Measurements from ENCODE around the gene DESI1.
"Not testable (repeated sequence)": the region's sequence is repeated elsewhere in the genome, so short reads cannot be mapped to it uniquely, and the experiment has no call there.

DESI1 gene

GRCh38 chr22:41567512-41567768 lies 53.4 kb downstream of the DESI1 start:
- Histone ChIP-seq H3K9ac (ENCODE audit: low read depth, low read length) (no peak overlapping the region), H3K4me3 (ENCODE audit: low read depth, low read length) (no peak overlapping the region), H3K4me1 (ENCODE audit: control insufficient read depth, insufficient read depth, low read length) (peaks cover 8% of the 10 kb centered on the region), H3K9me3 (ENCODE audit: control insufficient read depth, insufficient read depth, low read length) (no peaks in the 10 kb centered on the region), H3K27me3 (ENCODE audit: control insufficient read depth, insufficient read depth, low read length) (no peaks in the 10 kb centered on the region), H3K36me3 (ENCODE audit: control insufficient read depth, insufficient read depth, low read length) (no peaks in the 10 kb centered on the region)

- H3K4me3 ChIP-seq (ENCODE audit: low read depth, low read length) = no peak overlapping the region
- H3K36me3 ChIP-seq (ENCODE audit: control insufficient read depth, insufficient read depth, low read length) = no peaks in the 10 kb centered on the region
- no peak overlapping the region for H3K9ac ChIP-seq (ENCODE audit: low read depth, low read length)
- peaks cover 10% of the 10 kb centered on the region for H3K4me1 ChIP-seq (ENCODE audit: control insufficient read depth, insufficient read depth, low read length)
- no peaks in the 10 kb centered on the region for H3K9me3 ChIP-seq (ENCODE audit: control insufficient read depth, insufficient read depth, low read length)
- no peaks in the 10 kb centered on the region for H3K27me3 ChIP-seq (ENCODE audit: control insufficient read depth, insufficient read depth, low read length)
These were observed 55.3 kb downstream of the DESI1 start for GRCh38 chr22:41565403-41566054.

GRCh38 chr22:41564563-41564962 lies 56.3 kb downstream of the DESI1 start:
- H3K27me3 ChIP-seq (ENCODE audit: control insufficient read depth, insufficient read depth, low read length) = no peaks in the 10 kb centered on the region
- no peak overlapping the region for H3K4me3 ChIP-seq (ENCODE audit: low read depth, low read length)
- no peaks in the 10 kb centered on the region for H3K36me3 ChIP-seq (ENCODE audit: control insufficient read depth, insufficient read depth, low read length)
- H3K9me3 ChIP-seq (ENCODE audit: control insufficient read depth, insufficient read depth, low read length) = no peaks in the 10 kb centered on the region
- H3K4me1 ChIP-seq (ENCODE audit: control insufficient read depth, insufficient read depth, low read length) = peaks cover 10% of the 10 kb centered on the region
- no peak overlapping the region for H3K9ac ChIP-seq (ENCODE audit: low read depth, low read length)

GRCh38 chr22:41563051-41563711 lies 57.7 kb downstream of the DESI1 start:
- peaks cover 10% of the 10 kb centered on the region for H3K4me1 ChIP-seq (ENCODE audit: control insufficient read depth, insufficient read depth, low read length)
- no peaks in the 10 kb centered on the region for H3K27me3 ChIP-seq (ENCODE audit: control insufficient read depth, insufficient read depth, low read length)
- H3K4me3 ChIP-seq (ENCODE audit: low read depth, low read length) = no peak overlapping the region
- H3K36me3 ChIP-seq (ENCODE audit: control insufficient read depth, insufficient read depth, low read length) = no peaks in the 10 kb centered on the region
- H3K9me3 ChIP-seq (ENCODE audit: control insufficient read depth, insufficient read depth, low read length) = no peaks in the 10 kb centered on the region
- H3K9ac ChIP-seq (ENCODE audit: low read depth, low read length) = no peak overlapping the region

- no peaks in the 10 kb centered on the region for H3K36me3 ChIP-seq (ENCODE audit: control insufficient read depth, insufficient read depth, low read length)
- H3K9ac ChIP-seq (ENCODE audit: low read depth, low read length) = no peak overlapping the region
- no peaks in the 10 kb centered on the region for H3K9me3 ChIP-seq (ENCODE audit: control insufficient read depth, insufficient read depth, low read length)
- no peaks in the 10 kb centered on the region for H3K27me3 ChIP-seq (ENCODE audit: control insufficient read depth, insufficient read depth, low read length)
- peaks cover 10% of the 10 kb centered on the region for H3K4me1 ChIP-seq (ENCODE audit: control insufficient read depth, insufficient read depth, low read length)
- no peak overlapping the region for H3K4me3 ChIP-seq (ENCODE audit: low read depth, low read length)
These were observed 58.4 kb downstream of the DESI1 start for GRCh38 chr22:41562461-41562860.

GRCh38 chr22:41561788-41562187 lies 59.1 kb downstream of the DESI1 start:
- Histone ChIP-seq H3K4me3 (ENCODE audit: low read depth, low read length) (no peak overlapping the region), H3K9ac (ENCODE audit: low read depth, low read length) (no peak overlapping the region), H3K36me3 (ENCODE audit: control insufficient read depth, insufficient read depth, low read length) (no peaks in the 10 kb centered on the region), H3K27me3 (ENCODE audit: control insufficient read depth, insufficient read depth, low read length) (no peaks in the 10 kb centered on the region), H3K9me3 (ENCODE audit: control insufficient read depth, insufficient read depth, low read length) (no peaks in the 10 kb centered on the region), H3K4me1 (ENCODE audit: control insufficient read depth, insufficient read depth, low read length) (peaks cover 10% of the 10 kb centered on the region)

GRCh38 chr22:41561335-41561734 lies 59.5 kb downstream of the DESI1 start:
- Histone ChIP-seq H3K4me3 (ENCODE audit: low read depth, low read length) (peak overlapping the region; percentile 22), H3K36me3 (ENCODE audit: control insufficient read depth, insufficient read depth, low read length) (no peaks in the 10 kb centered on the region), H3K4me1 (ENCODE audit: control insufficient read depth, insufficient read depth, low read length) (peaks cover 10% of the 10 kb centered on the region), H3K27me3 (ENCODE audit: control insufficient read depth, insufficient read depth, low read length) (no peaks in the 10 kb centered on the region), H3K9ac (ENCODE audit: low read depth, low read length) (no peak overlapping the region), H3K9me3 (ENCODE audit: control insufficient read depth, insufficient read depth, low read length) (no peaks in the 10 kb centered on the region)

- H3K36me3 ChIP-seq (ENCODE audit: control insufficient read depth, insufficient read depth, low read length) = no peaks in the 10 kb centered on the region
- no peaks in the 10 kb centered on the region for H3K9me3 ChIP-seq (ENCODE audit: control insufficient read depth, insufficient read depth, low read length)
- H3K4me1 ChIP-seq (ENCODE audit: control insufficient read depth, insufficient read depth, low read length) = peaks cover 10% of the 10 kb centered on the region
- no peak overlapping the region for H3K9ac ChIP-seq (ENCODE audit: low read depth, low read length)
- H3K27me3 ChIP-seq (ENCODE audit: control insufficient read depth, insufficient read depth, low read length) = no peaks in the 10 kb centered on the region
- no peak overlapping the region for H3K4me3 ChIP-seq (ENCODE audit: low read depth, low read length)
These were observed 60.8 kb downstream of the DESI1 start for GRCh38 chr22:41560095-41560471.

- not testable (repeated sequence) for H3K27me3 ChIP-seq (ENCODE audit: control insufficient read depth, insufficient read depth, low read length); H3K36me3 ChIP-seq (ENCODE audit: control insufficient read depth, insufficient read depth, low read length); H3K9ac ChIP-seq (ENCODE audit: low read depth, low read length); H3K9me3 ChIP-seq (ENCODE audit: control insufficient read depth, insufficient read depth, low read length); H3K4me1 ChIP-seq (ENCODE audit: control insufficient read depth, insufficient read depth, low read length); H3K4me3 ChIP-seq (ENCODE audit: low read depth, low read length)
These were observed 62.6 kb downstream of the DESI1 start for GRCh38 chr22:41558241-41558630.

- Histone ChIP-seq H3K36me3 (ENCODE audit: control insufficient read depth, insufficient read depth, low read length) (no peaks in the 10 kb centered on the region), H3K4me1 (ENCODE audit: control insufficient read depth, insufficient read depth, low read length) (peaks cover 2% of the 10 kb centered on the region), H3K9me3 (ENCODE audit: control insufficient read depth, insufficient read depth, low read length) (no peaks in the 10 kb centered on the region), H3K9ac (ENCODE audit: low read depth, low read length) (no peak overlapping the region), H3K4me3 (ENCODE audit: low read depth, low read length) (no peak overlapping the region), H3K27me3 (ENCODE audit: control insufficient read depth, insufficient read depth, low read length) (no peaks in the 10 kb centered on the region)
These were observed 63.2 kb downstream of the DESI1 start for GRCh38 chr22:41557401-41558240.

GRCh38 chr22:41556561-41556960 lies 64.3 kb downstream of the DESI1 start:
- Histone ChIP-seq H3K36me3 (ENCODE audit: control insufficient read depth, insufficient read depth, low read length) (no peaks in the 10 kb centered on the region), H3K4me1 (ENCODE audit: control insufficient read depth, insufficient read depth, low read length) (peaks cover 1% of the 10 kb centered on the region), H3K9me3 (ENCODE audit: control insufficient read depth, insufficient read depth, low read length) (no peaks in the 10 kb centered on the region), H3K4me3 (ENCODE audit: low read depth, low read length) (no peak overlapping the region), H3K9ac (ENCODE audit: low read depth, low read length) (no peak overlapping the region), H3K27me3 (ENCODE audit: control insufficient read depth, insufficient read depth, low read length) (no peaks in the 10 kb centered on the region)
